ENCODE data around the gene PPA1. TPM values are rescaled to one million over a fixed set of nuclear protein-coding genes. Genes with fewer than 3 reads are reported as not detected.

Gene PPA1
- total and polyA plus RNA-seq, 2 donors (not counting 1 experiment from before 2014, with no cell fraction given) = 28.6 to 40.6 TPM

GRCh38 chr10:70169649-70170364 lies 63.4 kb downstream of the PPA1 start:
- Histone ChIP-seq H3K36me3 (replicated peaks in 1 of 2; ENCODE audit: control extremely low read depth in 1 of 2, control insufficient read depth in 1 of 2, extremely low read depth in 1 of 2, insufficient read depth in 2 of 2, low read length in 1 of 2) (peaks cover 8 to 11% of the 10 kb centered on the region in 2 experiments), H3K4me2 (replicated peaks; ENCODE audit: low read depth, low read length, poor library complexity, severe bottlenecking) (peak overlapping the region; percentile 95), H3K79me2 (ENCODE audit: control insufficient read depth, insufficient read depth, low read length) (peaks cover 59% of the 10 kb centered on the region), H4K20me1 (ENCODE audit: control insufficient read depth, insufficient read depth, low read length, poor library complexity, severe bottlenecking) (peaks cover 52% of the 10 kb centered on the region), H3K9ac (ENCODE audit: low read length) (peak overlapping the region; percentile 94), H3K27ac (ENCODE audit: low read length in 2 of 2) (peak overlapping the region; percentile 80 to 93), H3K27me3 (replicated peaks in 1 of 4; ENCODE audit: control extremely low read depth in 1 of 4, control insufficient read depth in 3 of 4, insufficient read depth in 4 of 4, low read length in 3 of 4) (no peaks in the 10 kb centered on the region), H2AFZ (ENCODE audit: insufficient read depth, low read depth, low read length, poor library complexity, severe bottlenecking) (peak overlapping the region; percentile 88), H3K4me1 (ENCODE audit: control insufficient read depth in 2 of 2, insufficient read depth in 2 of 2, low read length in 2 of 2) (peaks cover 21 to 27% of the 10 kb centered on the region in 2 donors), H3K9me3 (ENCODE audit: control extremely low read depth in 1 of 3, control insufficient read depth in 2 of 3, insufficient read depth in 1 of 3, low read length in 2 of 3) (no peaks in the 10 kb centered on the region), H3K4me3 (ENCODE audit: control extremely low read depth in 1 of 5, extremely low read depth in 1 of 5, insufficient read depth in 1 of 5, low read depth in 2 of 5, low read length in 4 of 5) (peak overlapping the region; percentile 71 to 96 (median 86))
- DNase-seq (no peak), ATAC-seq (ENCODE audit: low read depth) (peak; percentile 18)
- TF ChIP-seq EZH2 (IDR thresholded peaks at IDR 0.05; ENCODE audit: borderline replicate concordance, insufficient read depth, low read depth, low read length, poor library complexity, severe bottlenecking) = no peak
- TF ChIP-seq, protein P1, sequence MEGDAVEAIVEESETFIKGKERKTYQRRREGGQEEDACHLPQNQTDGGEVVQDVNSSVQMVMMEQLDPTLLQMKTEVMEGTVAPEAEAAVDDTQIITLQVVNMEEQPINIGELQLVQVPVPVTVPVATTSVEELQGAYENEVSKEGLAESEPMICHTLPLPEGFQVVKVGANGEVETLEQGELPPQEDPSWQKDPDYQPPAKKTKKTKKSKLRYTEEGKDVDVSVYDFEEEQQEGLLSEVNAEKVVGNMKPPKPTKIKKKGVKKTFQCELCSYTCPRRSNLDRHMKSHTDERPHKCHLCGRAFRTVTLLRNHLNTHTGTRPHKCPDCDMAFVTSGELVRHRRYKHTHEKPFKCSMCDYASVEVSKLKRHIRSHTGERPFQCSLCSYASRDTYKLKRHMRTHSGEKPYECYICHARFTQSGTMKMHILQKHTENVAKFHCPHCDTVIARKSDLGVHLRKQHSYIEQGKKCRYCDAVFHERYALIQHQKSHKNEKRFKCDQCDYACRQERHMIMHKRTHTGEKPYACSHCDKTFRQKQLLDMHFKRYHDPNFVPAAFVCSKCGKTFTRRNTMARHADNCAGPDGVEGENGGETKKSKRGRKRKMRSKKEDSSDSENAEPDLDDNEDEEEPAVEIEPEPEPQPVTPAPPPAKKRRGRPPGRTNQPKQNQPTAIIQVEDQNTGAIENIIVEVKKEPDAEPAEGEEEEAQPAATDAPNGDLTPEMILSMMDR (IDR thresholded peaks at IDR 0.05) = no peak
- no peaks in the 10 kb centered on the region for H3K9me3 Mint-ChIP-seq (ENCODE audit: insufficient read depth)
- H3K4me1 Mint-ChIP-seq = peaks cover 49% of the 10 kb centered on the region
- intact Hi-C loops (cut with micrococcal nuclease) = loop anchor here (1.0 kb wide), 3 partner anchors 24 to 234 kb away; partner anchors contain the start of genes EIF4EBP2, PPA1 and TYSND1
- CTCF ChIA-PET = interaction anchor here (0.6 to 5.4 kb wide), 10 partner anchors 24 to 291 kb away, joined by 3 to 62 read pairs (median 4); partner anchors contain the start of genes EIF4EBP2 and TYSND1
- POLR2A ChIA-PET = interaction anchor here (0.7 to 2.1 kb wide), 6 partner anchors 18 to 256 kb away, joined by 3 to 35 read pairs (median 4); partner anchors contain the start of genes PPA1 and TYSND1
- no peaks in the 10 kb centered on the region for H3K27me3 Mint-ChIP-seq
- 1% methylated on average over 33 of the region's 40 CpGs for WGBS (ENCODE audit: insufficient coverage)
- H3K27ac Mint-ChIP-seq = peak overlapping the region; percentile 94
- peak overlapping the region; percentile 91 for H3K4me3 Mint-ChIP-seq

DNA sequence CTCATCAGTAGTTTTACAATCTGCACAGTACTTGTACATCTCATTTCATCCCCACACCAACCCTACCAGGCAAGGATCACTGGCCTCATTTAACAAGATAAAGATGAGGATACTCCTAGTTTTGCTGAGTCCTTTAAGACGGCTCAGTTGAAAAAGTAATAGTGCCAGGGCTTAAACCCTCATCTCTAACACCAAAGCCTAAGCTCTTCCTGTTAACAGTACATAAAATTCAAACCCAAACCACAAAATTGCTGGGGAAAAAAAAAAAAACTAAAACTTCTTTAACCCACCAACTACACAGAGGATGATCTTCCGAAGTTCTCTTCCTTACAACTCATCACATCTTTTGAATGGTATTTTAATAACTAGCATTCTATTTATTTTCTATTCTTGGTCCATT lies 64.2 kb downstream of the PPA1 start:
- DNase-seq (no peak), ATAC-seq (ENCODE audit: low read depth) (no peak)
- ChIA-PET POLR2A (no interaction called here), CTCF (interaction anchor here (5.4 kb wide), 1 partner anchor 23 kb away, joined by 62 read pairs; the partner anchor contains the start of gene TYSND1)
- H3K4me1 ChIP-seq (ENCODE audit: control insufficient read depth in 2 of 2, insufficient read depth in 2 of 2, low read length in 2 of 2) = peaks cover 22 to 25% of the 10 kb centered on the region in 2 donors
- H3K27me3 Mint-ChIP-seq = no peaks in the 10 kb centered on the region
- peaks cover 49% of the 10 kb centered on the region for H3K4me1 Mint-ChIP-seq
- peaks cover 8 to 11% of the 10 kb centered on the region in 2 experiments for H3K36me3 ChIP-seq (replicated peaks in 1 of 2; ENCODE audit: control extremely low read depth in 1 of 2, control insufficient read depth in 1 of 2, extremely low read depth in 1 of 2, insufficient read depth in 2 of 2, low read length in 1 of 2)
- TF ChIP-seq, protein P1 (IDR thresholded peaks at IDR 0.05) = no peak
- no peak for TF ChIP-seq EZH2 (IDR thresholded peaks at IDR 0.05; ENCODE audit: borderline replicate concordance, insufficient read depth, low read depth, low read length, poor library complexity, severe bottlenecking)
- no CpG with 5 or more reads among the region's 2 CpGs for WGBS (ENCODE audit: insufficient coverage)
- peaks cover 67% of the 10 kb centered on the region for H3K79me2 ChIP-seq (ENCODE audit: control insufficient read depth, insufficient read depth, low read length)
- no peak overlapping the region for H3K27ac ChIP-seq (ENCODE audit: low read length in 2 of 2)
- no peaks in the 10 kb centered on the region for H3K9me3 Mint-ChIP-seq (ENCODE audit: insufficient read depth)
- H3K4me3 Mint-ChIP-seq = peak overlapping the region; percentile 91
- no peak overlapping the region for H2AFZ ChIP-seq (ENCODE audit: insufficient read depth, low read depth, low read length, poor library complexity, severe bottlenecking)
- intact Hi-C loops (cut with micrococcal nuclease) = no loop called here
- H3K4me3 ChIP-seq (ENCODE audit: control extremely low read depth in 1 of 5, extremely low read depth in 1 of 5, insufficient read depth in 1 of 5, low read depth in 2 of 5, low read length in 4 of 5) = peak overlapping the region in 3 of 5 experiments; percentile 80 to 96 (median 95)
- H3K9ac ChIP-seq (ENCODE audit: low read length) = peak overlapping the region; percentile 94
- H3K9me3 ChIP-seq (ENCODE audit: control extremely low read depth in 1 of 3, control insufficient read depth in 2 of 3, insufficient read depth in 1 of 3, low read length in 2 of 3) = no peaks in the 10 kb centered on the region
- H4K20me1 ChIP-seq (ENCODE audit: control insufficient read depth, insufficient read depth, low read length, poor library complexity, severe bottlenecking) = peaks cover 55% of the 10 kb centered on the region
- no peaks in the 10 kb centered on the region for H3K27me3 ChIP-seq (replicated peaks in 1 of 4; ENCODE audit: control extremely low read depth in 1 of 4, control insufficient read depth in 3 of 4, insufficient read depth in 4 of 4, low read length in 3 of 4)
- peak overlapping the region; percentile 94 for H3K27ac Mint-ChIP-seq
- H3K4me2 ChIP-seq (replicated peaks; ENCODE audit: low read depth, low read length, poor library complexity, severe bottlenecking) = peak overlapping the region; percentile 95

All from B cell (primary cell).